Measurements from ENCODE around the gene DAPK2.

Gene DAPK2

GRCh38 chr15:63931556-63931955, 114.7 kb downstream of the DAPK2 start:
- Histone ChIP-seq H3K27me3 (no peaks in the 10 kb centered on the region), H3K9me3 (no peaks in the 10 kb centered on the region), H3K27ac (no peak overlapping the region), H3K4me1 (ENCODE audit: control insufficient read depth in 1 of 2, insufficient read depth in 1 of 2, low read depth in 1 of 2, low read length in 1 of 2) (no peaks in the 10 kb centered on the region), H3K4me3 (ENCODE audit: low read depth in 1 of 2, low read length in 1 of 2) (no peak overlapping the region), H3K36me3 (peaks cover 60% of the 10 kb centered on the region)
- no peak for TF ChIP-seq CTCF (IDR thresholded peaks at IDR 0.05)

- H3K27me3 ChIP-seq, result no peaks in the 10 kb centered on the region
- H3K27ac ChIP-seq, result no peak overlapping the region
- TF ChIP-seq CTCF (IDR thresholded peaks at IDR 0.05), result no peak
These were observed 116.3 kb downstream of the DAPK2 start for GRCh38 chr15:63930034-63930433.

GRCh38 chr15:63928185-63928842, 118.0 kb downstream of the DAPK2 start:
- no peak for TF ChIP-seq CTCF (IDR thresholded peaks at IDR 0.05)
- H3K4me3 ChIP-seq (ENCODE audit: low read depth in 1 of 2, low read length in 1 of 2), result no peak overlapping the region
- no peaks in the 10 kb centered on the region for H3K4me1 ChIP-seq (ENCODE audit: control insufficient read depth in 1 of 2, insufficient read depth in 1 of 2, low read depth in 1 of 2, low read length in 1 of 2)
- H3K27ac ChIP-seq, result no peak overlapping the region
- no peaks in the 10 kb centered on the region for H3K27me3 ChIP-seq
- peaks cover 86% of the 10 kb centered on the region for H3K36me3 ChIP-seq
- H3K9me3 ChIP-seq, result no peaks in the 10 kb centered on the region

More at GRCh38 chr15:63930034-63930433, 116.3 kb downstream of the DAPK2 start:
- no peak overlapping the region for H3K4me3 ChIP-seq (ENCODE audit: low read depth in 1 of 2, low read length in 1 of 2)
- H3K9me3 ChIP-seq, result no peaks in the 10 kb centered on the region
- H3K36me3 ChIP-seq, result peaks cover 74% of the 10 kb centered on the region
- no peaks in the 10 kb centered on the region for H3K4me1 ChIP-seq (ENCODE audit: control insufficient read depth in 1 of 2, insufficient read depth in 1 of 2, low read depth in 1 of 2, low read length in 1 of 2)

GRCh38 chr15:63923993-63924950, 122.0 kb downstream of the DAPK2 start:
- TF ChIP-seq CTCF (IDR thresholded peaks at IDR 0.05), result no peak
- H3K27ac ChIP-seq, result no peak overlapping the region
- peaks cover 100% of the 10 kb centered on the region for H3K36me3 ChIP-seq
- no peaks in the 10 kb centered on the region for H3K27me3 ChIP-seq
- no peaks in the 10 kb centered on the region for H3K4me1 ChIP-seq (ENCODE audit: control insufficient read depth in 1 of 2, insufficient read depth in 1 of 2, low read depth in 1 of 2, low read length in 1 of 2)
- H3K4me3 ChIP-seq (ENCODE audit: low read depth in 1 of 2, low read length in 1 of 2), result no peak overlapping the region
- H3K9me3 ChIP-seq, result no peaks in the 10 kb centered on the region

GRCh38 chr15:63922916-63923315, 123.4 kb downstream of the DAPK2 start:
- no peak overlapping the region for H3K4me3 ChIP-seq (ENCODE audit: low read depth in 1 of 2, low read length in 1 of 2)
- H3K27me3 ChIP-seq, result no peaks in the 10 kb centered on the region
- no peak for TF ChIP-seq CTCF (IDR thresholded peaks at IDR 0.05)
- peaks cover 100% of the 10 kb centered on the region for H3K36me3 ChIP-seq
- no peaks in the 10 kb centered on the region for H3K9me3 ChIP-seq
- no peaks in the 10 kb centered on the region for H3K4me1 ChIP-seq (ENCODE audit: control insufficient read depth in 1 of 2, insufficient read depth in 1 of 2, low read depth in 1 of 2, low read length in 1 of 2)
- H3K27ac ChIP-seq, result no peak overlapping the region
